IPS DF 4.7 (cell line): ENCODE measurements around the gene DEF6.

Experiments used
- DNase-seq: peaks from one replicate; pipeline ENCODE4 v3.0.0-alpha.2; 2013; ENCODE audit warnings: low spot score; ENCODE audit errors: extremely low read depth

Gene DEF6

GRCh38 chr6:35343092-35343834 lies 45.6 kb downstream of the DEF6 start:
- DNase-seq, result no peak

- no peak for DNase-seq
Observed at GRCh38 chr6:35343835-35344550, 46.4 kb downstream of the DEF6 start.

GRCh38 chr6:35351422-35351821 lies 53.8 kb downstream of the DEF6 start:
- DNase-seq, result no peak

- DNase-seq, result no peak
Observed at GRCh38 chr6:35352735-35353134, 55.1 kb downstream of the DEF6 start.

GRCh38 chr6:35354361-35355135 lies 56.9 kb downstream of the DEF6 start:
- DNase-seq, result no peak

GRCh38 chr6:35356391-35356790 lies 58.8 kb downstream of the DEF6 start:
- DNase-seq, result no peak

- no peak for DNase-seq
Observed at GRCh38 chr6:35357677-35358076, 60.1 kb downstream of the DEF6 start.

GRCh38 chr6:35358086-35358485 lies 60.5 kb downstream of the DEF6 start:
- DNase-seq, result no peak

- DNase-seq, result no peak
Observed at GRCh38 chr6:35359346-35359743, 61.7 kb downstream of the DEF6 start.

GRCh38 chr6:35359744-35360348 lies 62.2 kb downstream of the DEF6 start:
- no peak for DNase-seq

- DNase-seq, result peak; percentile 60
Observed at GRCh38 chr6:35360349-35361138, 62.9 kb downstream of the DEF6 start.

GRCh38 chr6:35362200-35362599 lies 64.6 kb downstream of the DEF6 start:
- no peak for DNase-seq

GRCh38 chr6:35363293-35363750 lies 65.7 kb downstream of the DEF6 start:
- no peak for DNase-seq

- no peak for DNase-seq
Observed at GRCh38 chr6:35365594-35366203, 68.1 kb downstream of the DEF6 start.

- DNase-seq, result no peak
Observed at GRCh38 chr6:35366204-35366596, 68.6 kb downstream of the DEF6 start.

GRCh38 chr6:35367646-35368037 lies 70.0 kb downstream of the DEF6 start:
- no peak for DNase-seq

- no peak for DNase-seq
Observed at GRCh38 chr6:35368038-35368887, 70.6 kb downstream of the DEF6 start.

- DNase-seq, result no peak
Observed at GRCh38 chr6:35370124-35370741, 72.6 kb downstream of the DEF6 start.
